Dendritic cell treated with granulocyte-macrophage colony-stimulating factor and Interleukin-4, amounts not matched to agents 40 ng/mL and 50 ng/mL, for 4 days (primary cell): Measurements from ENCODE around the gene ZFP36L1.

Experiments
- H3K27ac Mint-ChIP-seq: one replicate; pipeline ENCODE4 v1.8.0; 2022; ENCODE audit warnings: mild to moderate bottlenecking, mixed read lengths
- H3K27me3 Mint-ChIP-seq: one replicate; pipeline ENCODE4 v1.8.0; 2022; ENCODE audit warnings: mild to moderate bottlenecking, mixed read lengths
- H3K36me3 Mint-ChIP-seq: one replicate; pipeline ENCODE4 v1.8.0; 2022; ENCODE audit warnings: low read depth, mixed read lengths
- H3K4me1 Mint-ChIP-seq: one replicate; pipeline ENCODE4 v1.8.0; 2022; ENCODE audit warnings: low read depth, mixed read lengths
- H3K4me3 Mint-ChIP-seq: one replicate; pipeline ENCODE4 v1.8.0; 2022; ENCODE audit warnings: mild to moderate bottlenecking, moderate library complexity, mixed read lengths
- H3K9me3 Mint-ChIP-seq: one replicate; pipeline ENCODE4 v1.8.0; 2022; ENCODE audit warnings: mixed read lengths
- intact Hi-C: fragments of 100-400 bp; cut with micrococcal nuclease; formaldehyde crosslinking; loops from one replicate; pipeline ENCODE4 v1.15.0; 2022

The ZFP36L1 gene

DNA sequence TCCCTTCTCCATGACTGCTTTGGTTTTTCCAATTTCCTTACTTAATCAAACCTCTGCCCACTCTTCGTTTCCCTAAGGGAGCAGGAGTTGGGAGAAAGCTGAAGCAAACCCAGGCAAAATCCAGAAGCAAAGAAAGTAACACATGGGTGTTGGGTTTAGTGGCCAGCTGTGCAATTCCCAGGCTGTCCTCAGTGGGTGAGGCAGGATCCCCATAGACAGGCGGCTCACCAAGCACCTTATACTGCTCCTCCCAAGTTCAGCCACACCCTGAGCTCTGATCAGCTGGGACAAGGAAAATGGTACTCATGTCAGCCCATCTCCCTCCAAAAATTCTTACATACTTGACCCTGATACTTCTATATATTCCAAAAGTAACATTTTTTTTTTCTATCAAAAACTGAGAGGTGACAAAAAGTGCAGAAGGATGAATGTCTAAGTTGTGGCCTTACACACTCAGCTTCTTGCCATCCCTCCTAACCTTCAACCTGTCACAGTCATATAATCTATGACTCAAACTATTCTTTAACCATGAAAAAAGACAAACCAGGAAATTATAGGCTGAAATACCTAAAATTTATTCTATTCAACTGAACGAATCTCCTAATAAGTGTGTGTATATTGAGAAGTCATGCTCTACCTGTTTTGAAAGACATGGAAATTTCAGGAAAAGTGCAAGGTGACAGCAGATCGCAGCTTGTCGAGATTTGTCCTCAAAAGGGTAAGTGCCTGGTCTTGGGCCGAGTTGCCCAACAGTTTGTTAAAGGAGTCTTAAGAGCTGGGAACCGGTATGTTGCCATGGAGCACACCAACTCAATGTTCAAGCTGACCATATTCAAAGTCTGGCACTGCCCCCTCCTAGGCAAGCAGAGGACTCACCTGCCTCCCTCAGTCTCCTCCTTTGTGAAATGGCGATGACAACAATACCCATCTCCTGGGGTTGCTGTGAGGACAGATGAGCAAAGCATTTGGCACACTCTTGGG is 17.6 kb upstream of the ZFP36L1 start:
- Mint-ChIP-seq H3K27ac (peak overlapping the region; percentile 46), H3K4me1 (peaks cover 67% of the 10 kb centered on the region), H3K4me3 (no peak overlapping the region), H3K36me3 (peaks cover 8% of the 10 kb centered on the region), H3K9me3 (no peaks in the 10 kb centered on the region), H3K27me3 (peaks cover 1% of the 10 kb centered on the region)
- intact Hi-C loops, result no loop called here

DNA sequence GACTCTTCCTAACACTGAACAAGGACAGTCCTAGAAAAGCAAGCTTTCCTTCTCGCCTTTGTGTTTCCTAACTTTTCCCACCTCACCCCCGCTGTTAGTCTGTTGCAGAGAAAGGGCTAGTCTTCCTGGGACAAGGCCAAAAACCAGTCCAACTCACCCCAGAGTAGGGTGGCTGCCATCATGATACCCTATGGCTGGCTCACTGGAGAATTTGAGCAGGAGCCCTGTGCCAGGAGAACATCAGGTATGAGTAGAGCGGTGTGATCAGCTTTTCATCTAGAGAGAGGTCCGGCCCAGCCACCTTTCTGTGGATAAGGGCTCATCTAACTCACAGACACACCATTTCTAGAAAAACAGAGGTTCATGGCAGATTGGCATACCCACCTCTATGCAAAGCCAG is 16.7 kb upstream of the ZFP36L1 start:
- intact Hi-C loops, result no loop called here
- H3K4me3 Mint-ChIP-seq, result no peak overlapping the region
- peaks cover 8% of the 10 kb centered on the region for H3K36me3 Mint-ChIP-seq
- no peak overlapping the region for H3K27ac Mint-ChIP-seq
- H3K4me1 Mint-ChIP-seq, result peaks cover 60% of the 10 kb centered on the region
- H3K27me3 Mint-ChIP-seq, result peaks cover 1% of the 10 kb centered on the region
- H3K9me3 Mint-ChIP-seq, result no peaks in the 10 kb centered on the region

GRCh38 chr14:68808696-68809480 is 16.0 kb upstream of the ZFP36L1 start:
- peaks cover 3% of the 10 kb centered on the region for H3K27me3 Mint-ChIP-seq
- peak overlapping the region; percentile 93 for H3K27ac Mint-ChIP-seq
- peaks cover 8% of the 10 kb centered on the region for H3K36me3 Mint-ChIP-seq
- H3K9me3 Mint-ChIP-seq, result no peaks in the 10 kb centered on the region
- no peak overlapping the region for H3K4me3 Mint-ChIP-seq
- H3K4me1 Mint-ChIP-seq, result peaks cover 53% of the 10 kb centered on the region
- intact Hi-C loops, result no loop called here

DNA sequence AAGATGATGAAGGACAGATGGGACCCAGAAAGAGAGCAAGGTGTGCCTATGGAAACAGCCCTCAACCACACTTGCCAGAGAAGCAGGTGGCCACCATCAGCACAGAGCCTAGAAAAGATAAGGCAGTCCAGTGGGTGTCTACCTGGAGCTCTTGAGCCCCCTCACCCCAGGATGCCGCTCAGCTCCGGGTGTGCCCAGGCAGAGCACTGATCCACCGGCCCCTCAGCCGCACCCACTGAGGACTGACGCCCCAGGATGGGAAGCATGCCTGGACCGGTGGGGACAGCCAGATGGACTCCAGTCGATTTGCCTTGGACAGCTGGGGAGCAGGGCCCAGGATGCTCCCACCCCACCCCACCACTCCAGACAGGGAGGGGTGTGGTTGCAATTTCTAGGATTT is 15.1 kb upstream of the ZFP36L1 start:
- intact Hi-C loops, result no loop called here
- Mint-ChIP-seq H3K27ac (peak overlapping the region; percentile 93), H3K27me3 (peaks cover 3% of the 10 kb centered on the region), H3K4me1 (peaks cover 44% of the 10 kb centered on the region), H3K4me3 (no peak overlapping the region), H3K36me3 (peaks cover 8% of the 10 kb centered on the region), H3K9me3 (no peaks in the 10 kb centered on the region)

- H3K4me3 Mint-ChIP-seq, result peak overlapping the region; percentile 60
Observed at GRCh38 chr14:68807148-68807600, 14.3 kb upstream of the ZFP36L1 start.

GRCh38 chr14:68806526-68807147 is 13.8 kb upstream of the ZFP36L1 start:
- peak overlapping the region; percentile 93 for H3K27ac Mint-ChIP-seq
- intact Hi-C loops, result no loop called here
- H3K4me1 Mint-ChIP-seq, result peaks cover 47% of the 10 kb centered on the region
- peaks cover 3% of the 10 kb centered on the region for H3K27me3 Mint-ChIP-seq
- H3K36me3 Mint-ChIP-seq, result peaks cover 16% of the 10 kb centered on the region
- H3K9me3 Mint-ChIP-seq, result peaks cover 8% of the 10 kb centered on the region
- H3K4me3 Mint-ChIP-seq, result peak overlapping the region; percentile 60

More at GRCh38 chr14:68807148-68807600, 14.3 kb upstream of the ZFP36L1 start:
- intact Hi-C loops, result no loop called here
- H3K27me3 Mint-ChIP-seq, result peaks cover 3% of the 10 kb centered on the region
- peaks cover 42% of the 10 kb centered on the region for H3K4me1 Mint-ChIP-seq
- peaks cover 11% of the 10 kb centered on the region for H3K36me3 Mint-ChIP-seq
- H3K9me3 Mint-ChIP-seq, result peaks cover 2% of the 10 kb centered on the region
- H3K27ac Mint-ChIP-seq, result peak overlapping the region; percentile 93

DNA sequence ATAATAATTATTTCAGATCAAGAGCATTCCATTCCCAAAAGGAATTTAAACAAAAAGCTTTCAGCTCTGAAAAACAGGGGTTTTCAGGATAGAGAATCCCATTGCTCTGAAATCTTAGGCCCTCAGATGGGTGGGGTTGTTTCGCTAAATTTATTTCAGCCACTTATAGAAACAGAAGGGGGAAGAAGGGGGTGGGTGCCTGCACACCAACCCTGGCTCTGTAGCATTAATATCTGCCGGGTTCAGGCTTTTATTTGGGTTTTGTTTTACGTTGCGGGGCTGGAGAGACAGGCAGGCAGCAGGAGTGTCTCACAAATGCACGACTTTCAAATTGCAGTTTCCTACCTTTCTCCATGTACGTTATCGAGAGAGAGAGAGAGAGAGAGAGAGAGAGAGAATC is 12.5 kb upstream of the ZFP36L1 start:
- H3K27me3 Mint-ChIP-seq, result peaks cover 1% of the 10 kb centered on the region
- H3K4me3 Mint-ChIP-seq, result no peak overlapping the region
- H3K27ac Mint-ChIP-seq, result peak overlapping the region; percentile 93
- H3K9me3 Mint-ChIP-seq, result peaks cover 13% of the 10 kb centered on the region
- peaks cover 50% of the 10 kb centered on the region for H3K4me1 Mint-ChIP-seq
- intact Hi-C loops, result no loop called here
- peaks cover 12% of the 10 kb centered on the region for H3K36me3 Mint-ChIP-seq

DNA sequence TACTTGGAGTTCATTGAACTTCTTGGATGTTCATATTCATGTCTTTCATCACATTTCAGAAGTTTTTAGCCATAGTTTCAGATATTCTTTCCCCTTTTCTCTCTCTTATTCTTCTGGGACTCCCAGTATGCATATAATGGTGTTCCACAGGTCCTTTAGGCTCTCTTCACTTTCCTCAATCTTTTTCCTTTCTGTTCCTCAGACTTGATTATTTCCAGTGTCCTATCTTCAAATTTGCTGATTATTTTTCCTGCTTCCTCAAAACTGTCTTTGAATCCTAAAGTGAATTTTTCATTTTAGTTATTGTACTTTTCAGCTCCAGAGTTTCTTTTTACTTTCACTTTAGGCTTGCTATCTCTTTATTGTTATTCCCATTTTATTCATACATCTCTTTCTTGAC is 8.8 kb upstream of the ZFP36L1 start:
- Mint-ChIP-seq H3K4me3 (no peak overlapping the region), H3K27ac (no peak overlapping the region), H3K4me1 (peaks cover 36% of the 10 kb centered on the region), H3K27me3 (peaks cover 1% of the 10 kb centered on the region), H3K9me3 (peaks cover 13% of the 10 kb centered on the region), H3K36me3 (peaks cover 12% of the 10 kb centered on the region)
- intact Hi-C loops, result no loop called here

DNA sequence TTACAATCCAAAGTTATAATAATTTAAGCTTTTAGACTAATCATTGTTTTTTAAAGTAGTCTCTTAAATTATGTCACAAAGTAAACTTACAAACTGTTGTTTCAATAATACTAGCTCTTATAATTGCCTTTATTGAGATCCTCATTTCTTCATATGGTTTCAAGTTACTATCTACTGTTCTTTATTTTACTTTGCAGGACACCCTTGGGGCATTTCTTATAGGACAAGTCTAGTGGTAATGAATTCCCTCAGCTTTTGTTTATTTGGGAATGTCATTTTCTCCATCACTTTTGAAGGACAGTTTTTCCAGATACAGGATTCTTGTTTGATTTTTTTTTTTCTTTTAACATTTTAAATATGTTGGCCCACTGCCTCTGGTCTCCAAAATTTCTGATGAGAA is 8.1 kb upstream of the ZFP36L1 start:
- H3K9me3 Mint-ChIP-seq, result peaks cover 13% of the 10 kb centered on the region
- H3K4me3 Mint-ChIP-seq, result no peak overlapping the region
- no peak overlapping the region for H3K27ac Mint-ChIP-seq
- peaks cover 36% of the 10 kb centered on the region for H3K4me1 Mint-ChIP-seq
- intact Hi-C loops, result no loop called here
- H3K27me3 Mint-ChIP-seq, result peaks cover 1% of the 10 kb centered on the region
- H3K36me3 Mint-ChIP-seq, result peaks cover 14% of the 10 kb centered on the region

GRCh38 chr14:68800390-68800789 is 7.5 kb upstream of the ZFP36L1 start:
- H3K27ac Mint-ChIP-seq, result no peak overlapping the region
- no peak overlapping the region for H3K4me3 Mint-ChIP-seq
- H3K36me3 Mint-ChIP-seq, result peaks cover 20% of the 10 kb centered on the region
- peaks cover 32% of the 10 kb centered on the region for H3K4me1 Mint-ChIP-seq
- H3K9me3 Mint-ChIP-seq, result peaks cover 13% of the 10 kb centered on the region
- intact Hi-C loops, result no loop called here
- peaks cover 1% of the 10 kb centered on the region for H3K27me3 Mint-ChIP-seq

- Mint-ChIP-seq H3K36me3 (peaks cover 38% of the 10 kb centered on the region), H3K4me1 (peaks cover 37% of the 10 kb centered on the region), H3K9me3 (peaks cover 13% of the 10 kb centered on the region), H3K27ac (no peak overlapping the region), H3K27me3 (no peaks in the 10 kb centered on the region), H3K4me3 (no peak overlapping the region)
- intact Hi-C loops, result no loop called here
Observed at GRCh38 chr14:68798621-68799020, 5.8 kb upstream of the ZFP36L1 start.

DNA sequence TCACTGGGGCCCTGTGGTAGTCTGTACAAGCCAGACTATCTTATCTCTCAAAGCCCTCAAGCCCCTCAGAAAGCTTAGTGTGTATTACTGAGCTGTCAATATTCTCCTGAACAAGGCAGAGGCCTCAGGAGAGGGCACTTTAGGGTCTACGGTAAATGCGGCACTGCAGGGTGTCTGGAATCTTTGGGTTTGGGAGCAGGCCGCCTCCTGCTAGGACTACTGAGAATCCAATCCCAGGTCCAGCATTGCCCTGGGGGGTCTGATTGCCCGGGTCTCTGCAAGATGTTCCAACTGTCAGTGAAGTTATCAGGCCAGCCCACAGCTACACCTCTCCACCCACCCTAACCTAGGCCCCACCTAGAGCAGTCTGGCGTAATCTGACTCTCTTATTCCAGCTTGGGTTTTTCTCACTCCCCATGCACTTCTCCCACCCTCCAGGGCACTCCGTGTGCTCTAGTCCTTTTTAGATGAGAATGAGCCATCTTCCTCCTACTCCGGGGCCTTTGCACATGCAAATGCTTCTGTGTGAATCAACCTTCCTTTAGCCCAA is 4.3 kb upstream of the ZFP36L1 start:
- no peaks in the 10 kb centered on the region for H3K27me3 Mint-ChIP-seq
- peaks cover 49% of the 10 kb centered on the region for H3K36me3 Mint-ChIP-seq
- peaks cover 37% of the 10 kb centered on the region for H3K4me1 Mint-ChIP-seq
- H3K27ac Mint-ChIP-seq, result peak overlapping the region; percentile 100
- H3K4me3 Mint-ChIP-seq, result no peak overlapping the region
- peaks cover 11% of the 10 kb centered on the region for H3K9me3 Mint-ChIP-seq
- intact Hi-C loops, result no loop called here

- H3K36me3 Mint-ChIP-seq, result peaks cover 49% of the 10 kb centered on the region
- intact Hi-C loops, result loop anchor here (1.0 kb wide), 1 partner anchor 19 kb away; no protein-coding TSS in a partner anchor
Observed at GRCh38 chr14:68796418-68797101, 3.7 kb upstream of the ZFP36L1 start.

More at GRCh38 chr14:68796418-68797101, 3.7 kb upstream of the ZFP36L1 start:
- Mint-ChIP-seq H3K4me3 (peak overlapping the region; percentile 99), H3K27ac (peak overlapping the region; percentile 100), H3K27me3 (no peaks in the 10 kb centered on the region), H3K4me1 (peaks cover 31% of the 10 kb centered on the region), H3K9me3 (peaks cover 4% of the 10 kb centered on the region)
